GM19351 (cell line): ENCODE data around the gene RRH.

Experiments used
- ATAC-seq: cut with Tn5 transposase; IDR thresholded peaks from one replicate; pipeline ENCODE4 v1.9.1; 2021; ENCODE audit warnings: mild to moderate bottlenecking, moderate library complexity; ENCODE audit not compliant: unreplicated experiment

RRH gene

GRCh38 chr4:109879636-109880314 lies 52.0 kb downstream of the RRH start:
- ATAC-seq = no peak

GRCh38 chr4:109886303-109886702 lies 58.5 kb downstream of the RRH start:
- ATAC-seq = no peak

GRCh38 chr4:109887071-109887470 lies 59.3 kb downstream of the RRH start:
- no peak for ATAC-seq

GRCh38 chr4:109890076-109890475 lies 62.3 kb downstream of the RRH start:
- ATAC-seq = no peak
